Loucy (cell line): ENCODE results near the gene ADAMTS20.

Source experiments
- EZH2phosphoT487 ChIP-seq: fragments of 200-600 bp; IDR thresholded peaks from 2 replicates; pipeline ENCODE4 v1.6.1; 2018; ENCODE audit warnings: antibody characterized with exemption, mild to moderate bottlenecking, moderate library complexity, borderline replicate concordance
- TF ChIP-seq, protein P1 (sequence below): fragments of 200-600 bp; sonication (generic); conservative IDR thresholded peaks from 2 replicates; pipeline ENCODE4 v1.5.1; 2014; ENCODE audit warnings: mild to moderate bottlenecking, antibody characterized with exemption, low read length

DNA sequence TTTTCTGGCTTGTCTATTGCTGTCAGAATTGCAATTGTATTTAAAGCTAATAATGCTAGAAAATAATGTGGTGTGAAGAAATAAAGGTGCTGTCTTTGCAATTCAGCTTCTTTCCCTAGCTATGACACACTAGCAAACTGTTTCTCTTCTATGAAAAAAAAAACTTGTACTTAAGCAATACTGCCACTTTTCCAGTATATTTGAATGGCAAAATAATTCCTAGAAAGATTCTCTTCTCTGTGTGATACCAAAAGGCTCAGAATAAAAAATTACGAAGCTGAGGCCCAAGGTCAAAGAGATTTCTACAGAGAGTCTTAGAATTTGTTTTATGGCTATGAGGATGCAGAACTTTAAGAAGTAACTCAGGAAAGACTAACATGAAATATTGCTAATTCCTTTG, 235.5 kb downstream of the ADAMTS20 start:
- TF ChIP-seq, protein P1, sequence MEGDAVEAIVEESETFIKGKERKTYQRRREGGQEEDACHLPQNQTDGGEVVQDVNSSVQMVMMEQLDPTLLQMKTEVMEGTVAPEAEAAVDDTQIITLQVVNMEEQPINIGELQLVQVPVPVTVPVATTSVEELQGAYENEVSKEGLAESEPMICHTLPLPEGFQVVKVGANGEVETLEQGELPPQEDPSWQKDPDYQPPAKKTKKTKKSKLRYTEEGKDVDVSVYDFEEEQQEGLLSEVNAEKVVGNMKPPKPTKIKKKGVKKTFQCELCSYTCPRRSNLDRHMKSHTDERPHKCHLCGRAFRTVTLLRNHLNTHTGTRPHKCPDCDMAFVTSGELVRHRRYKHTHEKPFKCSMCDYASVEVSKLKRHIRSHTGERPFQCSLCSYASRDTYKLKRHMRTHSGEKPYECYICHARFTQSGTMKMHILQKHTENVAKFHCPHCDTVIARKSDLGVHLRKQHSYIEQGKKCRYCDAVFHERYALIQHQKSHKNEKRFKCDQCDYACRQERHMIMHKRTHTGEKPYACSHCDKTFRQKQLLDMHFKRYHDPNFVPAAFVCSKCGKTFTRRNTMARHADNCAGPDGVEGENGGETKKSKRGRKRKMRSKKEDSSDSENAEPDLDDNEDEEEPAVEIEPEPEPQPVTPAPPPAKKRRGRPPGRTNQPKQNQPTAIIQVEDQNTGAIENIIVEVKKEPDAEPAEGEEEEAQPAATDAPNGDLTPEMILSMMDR, result no peak
- TF ChIP-seq EZH2phosphoT487, result no peak
